Measurements from ENCODE around the gene GRIA3.

DNA sequence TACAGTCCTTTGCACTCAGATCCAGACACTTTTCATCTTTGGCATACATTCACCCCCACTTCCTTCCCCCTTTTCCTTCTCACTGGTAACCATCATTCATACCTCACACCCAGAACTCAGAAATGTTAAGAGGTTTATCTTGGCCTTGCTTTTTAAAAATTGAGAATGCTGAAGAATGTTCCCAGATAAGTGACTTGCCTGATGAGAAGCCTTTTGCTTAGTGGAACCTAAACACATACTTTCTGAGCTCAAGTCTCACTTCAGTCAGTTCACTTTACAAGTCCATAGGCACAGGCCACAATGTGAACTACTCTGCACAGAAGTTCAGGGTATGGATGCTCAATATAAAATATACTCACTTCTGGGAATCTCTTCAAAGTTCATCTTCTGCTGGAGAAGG lies 129.4 kb downstream of the GRIA3 start:
- TF ChIP-seq POLR2A (IDR thresholded peaks at IDR 0.05) (no peak), POLR2AphosphoS5 (IDR thresholded peaks at IDR 0.05; ENCODE audit: insufficient read depth in 1 of 2, low read depth in 1 of 2) (no peak)
- TF ChIP-seq, protein P1, sequence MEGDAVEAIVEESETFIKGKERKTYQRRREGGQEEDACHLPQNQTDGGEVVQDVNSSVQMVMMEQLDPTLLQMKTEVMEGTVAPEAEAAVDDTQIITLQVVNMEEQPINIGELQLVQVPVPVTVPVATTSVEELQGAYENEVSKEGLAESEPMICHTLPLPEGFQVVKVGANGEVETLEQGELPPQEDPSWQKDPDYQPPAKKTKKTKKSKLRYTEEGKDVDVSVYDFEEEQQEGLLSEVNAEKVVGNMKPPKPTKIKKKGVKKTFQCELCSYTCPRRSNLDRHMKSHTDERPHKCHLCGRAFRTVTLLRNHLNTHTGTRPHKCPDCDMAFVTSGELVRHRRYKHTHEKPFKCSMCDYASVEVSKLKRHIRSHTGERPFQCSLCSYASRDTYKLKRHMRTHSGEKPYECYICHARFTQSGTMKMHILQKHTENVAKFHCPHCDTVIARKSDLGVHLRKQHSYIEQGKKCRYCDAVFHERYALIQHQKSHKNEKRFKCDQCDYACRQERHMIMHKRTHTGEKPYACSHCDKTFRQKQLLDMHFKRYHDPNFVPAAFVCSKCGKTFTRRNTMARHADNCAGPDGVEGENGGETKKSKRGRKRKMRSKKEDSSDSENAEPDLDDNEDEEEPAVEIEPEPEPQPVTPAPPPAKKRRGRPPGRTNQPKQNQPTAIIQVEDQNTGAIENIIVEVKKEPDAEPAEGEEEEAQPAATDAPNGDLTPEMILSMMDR (IDR thresholded peaks at IDR 0.05), result no peak
